ENCODE data around the gene SYNM. TPM values are rescaled to one million over a fixed set of nuclear protein-coding genes. Genes with fewer than 3 reads are reported as not detected.
A peak's percentile ranks its signal among the peaks of the same experiment; 100 is the strongest.

SYNM gene
- total and polyA plus RNA-seq, 2 experiments from 2014 or later: 0.18 to 0.97 TPM

DNA sequence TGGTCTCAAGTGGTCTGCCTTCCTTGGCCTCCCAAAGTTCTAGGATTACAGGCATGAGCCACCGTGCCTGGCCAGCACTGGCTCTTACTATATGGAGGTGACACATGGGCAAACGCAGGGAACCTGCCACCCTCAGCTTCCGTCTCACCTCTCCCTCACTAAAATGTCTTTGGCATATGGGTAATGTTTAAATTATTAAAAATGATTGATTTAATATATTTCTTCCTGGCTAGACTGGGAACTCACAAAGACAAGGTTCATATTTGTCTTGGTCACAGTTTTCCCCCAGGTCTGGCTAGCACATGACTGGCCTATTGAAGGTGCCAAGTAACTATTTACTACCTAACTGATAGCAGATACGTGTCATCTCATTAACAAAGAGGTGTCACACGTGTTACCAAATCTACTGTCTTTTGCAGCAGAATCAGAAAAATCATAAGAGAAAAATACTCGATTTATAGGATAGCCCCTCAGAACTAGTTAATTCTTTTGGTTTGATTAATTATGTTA lies 48.2 kb downstream of the SYNM start:
- Histone ChIP-seq H3K27ac (no peak overlapping the region), H3K9me2 (ENCODE audit: insufficient read depth) (no peaks in the 10 kb centered on the region), H3K4me3 (no peak overlapping the region), H3F3A (ENCODE audit: insufficient read depth) (no peaks in the 10 kb centered on the region), H3K36me3 (ENCODE audit: low read depth) (peaks cover 4% of the 10 kb centered on the region; the same call in 1 of the 2 replicates), H3K9ac (no peak overlapping the region), H3K27me3 (replicated peaks; ENCODE audit: insufficient read depth) (no peaks in the 10 kb centered on the region), H3K9me3 (ENCODE audit: low read depth) (no peaks in the 10 kb centered on the region), H2AFZ (no peak overlapping the region), H3K4me2 (ENCODE audit: unreplicated experiment) (no peak overlapping the region), H4K20me1 (ENCODE audit: insufficient read depth) (no peaks in the 10 kb centered on the region), H3K4me1 (ENCODE audit: insufficient read depth) (0 out of 2 replicates have a peak, but pooled peaks cover 3% of the 10 kb centered on the region), H3K79me2 (ENCODE audit: insufficient read depth) (no peaks in the 10 kb centered on the region)
- WGBS, 2 experiments (ENCODE audit: low coverage in 1 of 2, low lambda C conversion rate in 2 of 2, missing lambda C conversion rate in 2 of 2): 95 to 97% methylated on average over 6 of the region's 6 CpGs
- DNase-seq: no peak
- in situ Hi-C loops (cut with MboI): no loop called here
- no peak for TF ChIP-seq EZH2 (IDR thresholded peaks at IDR 0.05; ENCODE audit: insufficient read depth, poor library complexity, severe bottlenecking)
- no peak for TF ChIP-seq EZH2phosphoT487 (IDR thresholded peaks at IDR 0.05; ENCODE audit: insufficient read depth, low read depth)

DNA sequence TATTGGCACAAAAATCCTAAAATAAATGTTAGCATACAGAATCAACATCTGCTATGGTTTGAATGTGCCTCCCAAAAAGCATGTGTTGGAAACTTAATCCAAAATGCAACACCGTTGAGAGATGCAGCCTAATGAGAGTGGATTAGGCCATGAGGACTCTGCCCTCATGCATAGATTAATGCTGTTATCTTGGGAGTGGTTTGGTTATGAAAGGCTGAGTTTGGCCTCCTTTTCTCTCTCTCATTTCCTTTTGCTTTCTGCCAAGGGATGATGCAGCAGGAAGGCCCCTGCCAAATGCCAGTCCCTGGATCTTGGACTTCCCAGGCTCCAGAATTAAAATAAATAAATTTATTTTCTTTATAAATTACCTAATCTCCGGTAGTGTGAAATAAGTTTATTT lies 49.4 kb downstream of the SYNM start:
- Histone ChIP-seq H3K4me3 (no peak overlapping the region), H3K79me2 (ENCODE audit: insufficient read depth) (no peaks in the 10 kb centered on the region), H3K9me3 (ENCODE audit: low read depth) (no peaks in the 10 kb centered on the region), H3K4me1 (ENCODE audit: insufficient read depth) (0 out of 2 replicates have a peak, but pooled peaks cover 3% of the 10 kb centered on the region), H3K9me2 (ENCODE audit: insufficient read depth) (no peaks in the 10 kb centered on the region), H2AFZ (no peak overlapping the region), H3K36me3 (ENCODE audit: low read depth) (peaks cover 4% of the 10 kb centered on the region; the same call in 1 of the 2 replicates), H3K27me3 (replicated peaks; ENCODE audit: insufficient read depth) (no peaks in the 10 kb centered on the region), H3K4me2 (ENCODE audit: unreplicated experiment) (no peak overlapping the region), H3K27ac (no peak overlapping the region), H3K9ac (no peak overlapping the region), H4K20me1 (ENCODE audit: insufficient read depth) (no peaks in the 10 kb centered on the region), H3F3A (ENCODE audit: insufficient read depth) (no peaks in the 10 kb centered on the region)
- peak; percentile 35 for DNase-seq
- in situ Hi-C loops (cut with MboI): no loop called here
- TF ChIP-seq EZH2phosphoT487 (IDR thresholded peaks at IDR 0.05; ENCODE audit: insufficient read depth, low read depth) (no peak), EZH2 (IDR thresholded peaks at IDR 0.05; ENCODE audit: insufficient read depth, poor library complexity, severe bottlenecking) (no peak)
- WGBS, 2 experiments (ENCODE audit: low coverage in 1 of 2, low lambda C conversion rate in 2 of 2, missing lambda C conversion rate in 2 of 2): 84 to 96% methylated on average over 2 of the region's 2 CpGs

DNA sequence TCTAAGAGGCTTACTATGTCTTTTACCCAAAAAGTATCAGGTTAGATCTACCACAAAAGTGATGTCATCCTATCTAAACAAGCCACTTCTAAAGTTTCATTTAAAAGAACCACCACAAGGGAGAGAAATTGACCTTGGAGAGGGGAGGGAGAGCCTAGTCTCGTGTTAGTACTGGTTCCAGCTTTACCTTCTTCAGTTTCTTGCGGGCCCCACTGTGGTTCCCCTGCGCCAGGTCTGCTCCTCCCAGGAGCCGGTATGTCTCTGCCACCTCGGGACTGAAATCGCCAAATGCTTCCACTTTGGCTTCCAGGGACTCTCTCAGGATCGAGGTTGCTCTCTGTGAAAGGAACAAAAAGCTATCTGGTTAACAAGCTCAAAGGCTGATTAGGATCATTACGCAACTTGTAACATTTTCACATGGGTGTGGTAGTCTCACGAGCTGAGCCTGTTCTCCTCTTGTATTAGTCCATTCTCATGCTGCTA lies 51.1 kb downstream of the SYNM start:
- TF ChIP-seq EZH2 (IDR thresholded peaks at IDR 0.05; ENCODE audit: insufficient read depth, poor library complexity, severe bottlenecking) (no peak), EZH2phosphoT487 (IDR thresholded peaks at IDR 0.05; ENCODE audit: insufficient read depth, low read depth) (no peak)
- H2AFZ ChIP-seq: no peak overlapping the region
- no peak overlapping the region for H3K4me2 ChIP-seq (ENCODE audit: unreplicated experiment)
- DNase-seq: no peak
- no peaks in the 10 kb centered on the region for H3F3A ChIP-seq (ENCODE audit: insufficient read depth)
- 79 to 81% methylated on average over 9 of the region's 9 CpGs for WGBS, 2 experiments (ENCODE audit: low coverage in 1 of 2, low lambda C conversion rate in 2 of 2, missing lambda C conversion rate in 2 of 2)
- no peaks in the 10 kb centered on the region for H3K9me3 ChIP-seq (ENCODE audit: low read depth)
- no peak overlapping the region for H3K4me3 ChIP-seq
- no peaks in the 10 kb centered on the region for H3K9me2 ChIP-seq (ENCODE audit: insufficient read depth)
- H3K79me2 ChIP-seq (ENCODE audit: insufficient read depth): no peaks in the 10 kb centered on the region
- H3K9ac ChIP-seq: no peak overlapping the region
- in situ Hi-C loops (cut with MboI): no loop called here
- 0 out of 2 replicates have a peak, but pooled peaks cover 3% of the 10 kb centered on the region for H3K4me1 ChIP-seq (ENCODE audit: insufficient read depth)
- no peaks in the 10 kb centered on the region for H3K27me3 ChIP-seq (replicated peaks; ENCODE audit: insufficient read depth)
- H3K36me3 ChIP-seq (ENCODE audit: low read depth): peaks cover 4% of the 10 kb centered on the region; the same call in 1 of the 2 replicates
- no peak overlapping the region for H3K27ac ChIP-seq
- no peaks in the 10 kb centered on the region for H4K20me1 ChIP-seq (ENCODE audit: insufficient read depth)

DNA sequence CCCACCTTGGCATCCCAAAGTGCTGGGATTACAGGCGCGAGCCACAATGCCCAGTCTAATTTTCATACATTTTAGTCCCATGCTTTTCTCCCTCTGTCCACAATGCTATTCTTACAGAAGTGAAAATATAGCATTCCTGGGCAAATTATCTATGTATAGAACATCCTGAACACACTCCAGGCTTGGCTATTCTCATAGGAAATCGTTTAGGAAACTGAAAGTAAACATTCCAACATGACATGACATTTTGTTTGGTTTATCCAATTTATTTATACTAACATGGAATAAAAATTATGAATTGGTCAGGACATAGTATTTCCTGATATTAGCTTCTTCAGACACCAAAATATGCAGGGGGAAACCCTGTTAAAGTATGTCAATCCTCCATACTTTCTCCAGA lies 52.6 kb downstream of the SYNM start:
- H2AFZ ChIP-seq: no peak overlapping the region
- TF ChIP-seq EZH2phosphoT487 (IDR thresholded peaks at IDR 0.05; ENCODE audit: insufficient read depth, low read depth): no peak
- TF ChIP-seq EZH2 (IDR thresholded peaks at IDR 0.05; ENCODE audit: insufficient read depth, poor library complexity, severe bottlenecking): no peak
- no peak for DNase-seq
- H3K4me3 ChIP-seq: no peak overlapping the region
- no peak overlapping the region for H3K4me2 ChIP-seq (ENCODE audit: unreplicated experiment)
- no peaks in the 10 kb centered on the region for H3K9me2 ChIP-seq (ENCODE audit: insufficient read depth)
- H3K79me2 ChIP-seq (ENCODE audit: insufficient read depth): no peaks in the 10 kb centered on the region
- no peaks in the 10 kb centered on the region for H3K27me3 ChIP-seq (replicated peaks; ENCODE audit: insufficient read depth)
- H3F3A ChIP-seq (ENCODE audit: insufficient read depth): no peaks in the 10 kb centered on the region
- H4K20me1 ChIP-seq (ENCODE audit: insufficient read depth): no peaks in the 10 kb centered on the region
- H3K4me1 ChIP-seq (ENCODE audit: insufficient read depth): 0 out of 2 replicates have a peak, but pooled peaks cover 3% of the 10 kb centered on the region
- no peaks in the 10 kb centered on the region for H3K9me3 ChIP-seq (ENCODE audit: low read depth)
- in situ Hi-C loops (cut with MboI): no loop called here
- no peak overlapping the region for H3K27ac ChIP-seq
- H3K9ac ChIP-seq: no peak overlapping the region
- WGBS, 2 experiments (ENCODE audit: low coverage in 1 of 2, low lambda C conversion rate in 2 of 2, missing lambda C conversion rate in 2 of 2): 81% methylated on average over 3 of the region's 3 CpGs
- H3K36me3 ChIP-seq (ENCODE audit: low read depth): peaks cover 4% of the 10 kb centered on the region; the same call in 1 of the 2 replicates

Measured in GM23248 (cell line).